AG09309 (cell line): ENCODE data around the gene ZNF33B.
A peak's percentile ranks its signal among the peaks of the same experiment; 100 is the strongest.

Experiments
- DNase-seq: peaks from one replicate; pipeline ENCODE4 v3.0.0-alpha.2; 2010; ENCODE audit warnings: low read depth
- H3K4me3 ChIP-seq: 2 replicates; pipeline ENCODE4 v1.5.1; 2011; ENCODE audit warnings: mild to moderate bottlenecking, low read depth, low read length, moderate library complexity; ENCODE audit not compliant: control insufficient read depth
- CTCF ChIP-seq: IDR thresholded peaks from 2 replicates; pipeline ENCODE4 v1.5.1; 2011; ENCODE audit warnings: mild to moderate bottlenecking, low read depth, low read length, inconsistent platforms; ENCODE audit not compliant: insufficient read depth, control insufficient read depth; ENCODE audit errors: missing control alignments

ZNF33B gene

GRCh38 chr10:42552188-42553063 lies 85.9 kb downstream of the ZNF33B start:
- H3K4me3 ChIP-seq = peak overlapping the region; percentile 99
- DNase-seq = peak; percentile 85

GRCh38 chr10:42551582-42552187 lies 86.7 kb downstream of the ZNF33B start:
- no peak for DNase-seq
- H3K4me3 ChIP-seq = peak overlapping the region; percentile 99
- no peak for TF ChIP-seq CTCF

More at GRCh38 chr10:42552188-42553063, 85.9 kb downstream of the ZNF33B start:
- no peak for TF ChIP-seq CTCF

GRCh38 chr10:42549851-42550250 lies 88.5 kb downstream of the ZNF33B start:
- no peak for TF ChIP-seq CTCF

GRCh38 chr10:42548254-42548653 lies 90.1 kb downstream of the ZNF33B start:
- no peak overlapping the region for H3K4me3 ChIP-seq
- no peak for DNase-seq
- no peak for TF ChIP-seq CTCF

More at GRCh38 chr10:42549851-42550250, 88.5 kb downstream of the ZNF33B start:
- no peak for DNase-seq
- H3K4me3 ChIP-seq = no peak overlapping the region

- no peak for TF ChIP-seq CTCF
- no peak for DNase-seq
- no peak overlapping the region for H3K4me3 ChIP-seq
Observed at GRCh38 chr10:42544945-42545344, 93.4 kb downstream of the ZNF33B start.

GRCh38 chr10:42543840-42544372 lies 94.5 kb downstream of the ZNF33B start:
- no peak for DNase-seq
- H3K4me3 ChIP-seq = no peak overlapping the region
- no peak for TF ChIP-seq CTCF
